GM12874 (cell line): ENCODE results near the gene PPP1R14B.

Source experiments
- TF ChIP-seq, protein P1 (sequence below): IDR thresholded peaks from 2 replicates; pipeline ENCODE4 v1.5.1; 2011; ENCODE audit warnings: low read depth, mild to moderate bottlenecking, control low read depth, low read length, moderate library complexity; ENCODE audit not compliant: insufficient read depth

Gene PPP1R14B

DNA sequence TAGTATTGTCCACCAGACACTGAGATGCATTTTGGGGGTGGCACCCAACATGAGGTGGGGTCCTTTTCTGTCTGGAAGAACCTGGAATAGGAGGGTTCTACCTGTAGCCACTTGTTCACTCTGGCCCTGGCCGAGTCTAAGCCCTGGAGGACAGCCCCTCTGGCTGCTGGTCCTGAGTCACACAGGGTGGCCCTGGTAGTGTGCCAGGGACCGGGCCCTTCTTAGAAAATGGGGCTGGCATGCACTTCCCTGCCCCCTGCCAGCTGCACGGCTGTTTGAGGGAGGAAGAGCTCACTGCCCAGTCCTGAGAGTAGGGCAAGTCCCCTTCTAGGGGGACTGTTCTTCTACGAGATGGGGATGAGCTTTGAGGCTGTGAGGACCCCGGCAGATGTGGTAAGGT lies 6.7 kb upstream of the PPP1R14B start:
- TF ChIP-seq, protein P1, sequence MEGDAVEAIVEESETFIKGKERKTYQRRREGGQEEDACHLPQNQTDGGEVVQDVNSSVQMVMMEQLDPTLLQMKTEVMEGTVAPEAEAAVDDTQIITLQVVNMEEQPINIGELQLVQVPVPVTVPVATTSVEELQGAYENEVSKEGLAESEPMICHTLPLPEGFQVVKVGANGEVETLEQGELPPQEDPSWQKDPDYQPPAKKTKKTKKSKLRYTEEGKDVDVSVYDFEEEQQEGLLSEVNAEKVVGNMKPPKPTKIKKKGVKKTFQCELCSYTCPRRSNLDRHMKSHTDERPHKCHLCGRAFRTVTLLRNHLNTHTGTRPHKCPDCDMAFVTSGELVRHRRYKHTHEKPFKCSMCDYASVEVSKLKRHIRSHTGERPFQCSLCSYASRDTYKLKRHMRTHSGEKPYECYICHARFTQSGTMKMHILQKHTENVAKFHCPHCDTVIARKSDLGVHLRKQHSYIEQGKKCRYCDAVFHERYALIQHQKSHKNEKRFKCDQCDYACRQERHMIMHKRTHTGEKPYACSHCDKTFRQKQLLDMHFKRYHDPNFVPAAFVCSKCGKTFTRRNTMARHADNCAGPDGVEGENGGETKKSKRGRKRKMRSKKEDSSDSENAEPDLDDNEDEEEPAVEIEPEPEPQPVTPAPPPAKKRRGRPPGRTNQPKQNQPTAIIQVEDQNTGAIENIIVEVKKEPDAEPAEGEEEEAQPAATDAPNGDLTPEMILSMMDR: no peak

DNA sequence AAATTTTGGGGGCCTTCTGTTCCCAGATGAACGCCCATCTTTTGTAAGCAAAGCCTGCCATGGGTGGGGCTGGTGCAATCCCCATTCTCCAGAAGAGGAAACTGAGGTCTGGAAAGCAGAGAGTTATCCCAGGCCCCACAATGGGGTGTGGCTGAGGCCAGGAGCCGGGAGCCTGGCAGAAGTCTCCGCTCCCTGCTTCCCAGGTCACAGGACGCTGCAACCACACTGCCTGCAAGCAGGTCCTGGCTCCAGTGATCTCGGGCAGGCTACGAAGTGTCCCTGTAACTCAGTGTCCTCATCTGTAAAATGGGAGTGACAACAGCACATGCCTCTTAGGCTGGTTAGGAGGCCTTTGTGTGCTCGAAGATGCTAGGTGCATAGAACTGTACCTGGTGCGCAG lies 6.3 kb upstream of the PPP1R14B start:
- TF ChIP-seq, protein P1: no peak

DNA sequence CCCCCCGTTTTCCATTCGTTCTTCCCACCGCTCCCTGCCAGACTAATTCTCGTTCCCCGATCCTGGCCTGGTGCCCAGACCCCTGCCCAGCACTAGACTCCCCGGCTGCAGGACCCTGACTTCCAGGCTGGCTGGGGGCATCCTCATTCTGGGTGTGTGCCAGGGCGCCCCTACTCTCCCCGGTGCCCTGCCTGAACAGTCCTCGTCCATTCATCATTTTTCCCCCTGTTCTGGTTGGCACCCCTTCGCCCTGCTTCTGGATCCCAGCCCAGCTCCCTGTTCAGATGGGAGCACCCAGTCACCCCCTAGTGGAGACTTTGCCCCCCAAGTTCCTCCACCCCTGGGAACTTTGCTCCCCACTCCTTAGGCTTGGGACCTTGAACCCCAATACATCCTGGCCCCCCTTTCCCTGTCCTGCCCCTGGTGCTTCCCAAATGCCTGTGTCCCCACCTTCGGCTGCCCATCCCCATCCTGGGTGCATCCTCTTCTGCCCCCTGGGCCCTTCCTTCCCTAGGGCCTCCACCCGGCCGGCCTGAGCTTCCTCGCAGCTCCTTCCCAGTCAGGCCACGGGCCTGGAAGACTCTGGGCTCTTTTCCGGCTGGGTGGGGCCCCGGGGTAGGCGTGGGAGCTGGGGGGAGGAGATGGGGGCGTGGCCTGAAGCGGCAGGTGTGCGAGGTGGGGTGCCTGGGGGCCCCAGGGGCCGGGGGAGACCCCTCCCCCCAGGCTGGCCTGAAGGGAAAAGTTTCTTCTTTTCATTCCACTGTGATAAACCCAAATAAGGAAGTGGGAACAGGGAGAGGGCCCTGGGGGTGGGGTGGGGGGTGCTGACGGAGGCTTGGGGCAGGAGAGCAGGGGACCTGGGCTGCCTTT lies 5.5 kb upstream of the PPP1R14B start:
- TF ChIP-seq, protein P1: peak; percentile 48

DNA sequence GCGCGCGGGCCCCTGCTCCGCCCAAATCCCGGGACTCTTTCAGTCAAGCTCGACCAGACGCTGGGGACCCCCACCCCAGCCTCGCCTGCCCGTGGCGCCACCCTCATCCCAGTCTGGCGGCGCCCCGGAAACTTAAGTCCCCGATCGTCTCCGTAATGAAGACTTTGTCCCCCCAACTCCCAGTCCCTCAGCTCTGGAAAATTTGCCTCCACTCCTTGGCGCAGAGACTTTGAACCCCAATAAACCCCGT lies 4.9 kb upstream of the PPP1R14B start:
- TF ChIP-seq, protein P1: no peak

DNA sequence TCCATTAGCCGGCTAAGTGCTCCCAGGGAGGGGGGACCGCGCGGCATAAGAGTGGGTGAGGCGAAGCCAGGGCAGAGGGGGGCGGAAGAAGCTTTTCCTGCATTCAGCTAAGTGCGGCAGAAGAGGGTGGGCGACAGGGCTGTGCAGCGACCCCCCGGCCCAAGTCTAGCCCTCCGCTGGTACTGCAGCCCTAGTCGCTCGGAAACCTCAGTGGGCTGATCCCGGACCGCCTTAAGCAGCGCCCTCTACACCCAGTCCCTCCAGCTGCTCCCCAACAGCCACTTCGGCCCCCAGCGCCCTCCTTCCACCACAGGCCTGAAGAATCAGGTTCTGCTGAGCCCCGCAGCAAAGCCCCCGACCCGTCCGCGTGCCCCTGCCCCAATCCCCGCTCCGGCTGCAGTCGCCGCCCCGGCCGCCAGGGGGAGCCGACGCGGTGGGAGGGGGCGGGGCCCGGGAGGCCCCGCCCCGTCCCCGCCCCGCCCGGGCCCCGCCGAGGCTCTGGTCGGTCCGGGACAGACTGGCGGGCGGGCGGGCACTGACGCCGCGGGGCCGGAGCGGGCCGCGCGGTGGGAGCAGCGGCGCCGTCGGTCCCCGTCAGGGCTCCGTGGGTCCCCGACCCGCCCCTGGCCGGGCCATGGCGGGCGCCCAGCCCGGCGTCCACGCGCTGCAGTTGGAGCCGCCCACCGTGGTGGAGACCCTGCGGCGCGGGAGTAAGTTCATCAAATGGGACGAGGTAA lies 4.4 kb upstream of the PPP1R14B start, which contains the start of gene PLCB3:
PLCB3 (plus strand) TSS at position 515 of the 737 bp plus-strand sequence; CDS start at position 635, 120 bp downstream.
- TF ChIP-seq, protein P1: peak; percentile 77

DNA sequence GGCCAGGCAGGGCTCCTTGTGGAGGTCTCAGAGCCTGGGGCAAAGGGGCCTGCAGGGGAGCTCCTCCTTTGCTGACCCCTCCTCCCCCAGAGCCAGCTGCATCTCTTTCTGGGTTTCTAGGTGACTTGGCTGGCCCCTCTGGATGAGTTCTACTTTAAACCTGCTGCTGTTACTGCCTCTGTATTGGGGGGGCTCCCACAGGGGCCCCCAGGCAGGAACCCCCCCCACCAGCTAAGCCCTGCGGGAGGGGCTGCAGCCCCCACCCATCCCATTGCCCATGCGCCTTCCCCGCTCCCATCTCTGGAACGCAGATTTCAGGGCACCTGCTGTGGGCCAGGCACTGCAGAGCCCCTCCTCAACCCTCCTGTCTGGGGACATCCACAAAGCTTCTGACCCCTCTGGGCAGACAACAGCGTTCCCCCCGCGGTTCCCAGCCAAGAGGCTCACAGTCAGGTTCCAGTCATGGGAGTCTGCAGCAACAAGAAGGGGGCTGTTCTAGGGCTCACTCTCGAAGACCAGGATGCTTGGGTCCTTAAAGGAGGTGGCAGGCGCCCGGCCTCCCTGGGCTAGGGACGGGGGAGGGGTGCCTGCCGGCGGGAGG lies 3.8 kb upstream of the PPP1R14B start:
- TF ChIP-seq, protein P1: no peak
